ENCODE results near the gene RRP8.

Gene RRP8

DNA sequence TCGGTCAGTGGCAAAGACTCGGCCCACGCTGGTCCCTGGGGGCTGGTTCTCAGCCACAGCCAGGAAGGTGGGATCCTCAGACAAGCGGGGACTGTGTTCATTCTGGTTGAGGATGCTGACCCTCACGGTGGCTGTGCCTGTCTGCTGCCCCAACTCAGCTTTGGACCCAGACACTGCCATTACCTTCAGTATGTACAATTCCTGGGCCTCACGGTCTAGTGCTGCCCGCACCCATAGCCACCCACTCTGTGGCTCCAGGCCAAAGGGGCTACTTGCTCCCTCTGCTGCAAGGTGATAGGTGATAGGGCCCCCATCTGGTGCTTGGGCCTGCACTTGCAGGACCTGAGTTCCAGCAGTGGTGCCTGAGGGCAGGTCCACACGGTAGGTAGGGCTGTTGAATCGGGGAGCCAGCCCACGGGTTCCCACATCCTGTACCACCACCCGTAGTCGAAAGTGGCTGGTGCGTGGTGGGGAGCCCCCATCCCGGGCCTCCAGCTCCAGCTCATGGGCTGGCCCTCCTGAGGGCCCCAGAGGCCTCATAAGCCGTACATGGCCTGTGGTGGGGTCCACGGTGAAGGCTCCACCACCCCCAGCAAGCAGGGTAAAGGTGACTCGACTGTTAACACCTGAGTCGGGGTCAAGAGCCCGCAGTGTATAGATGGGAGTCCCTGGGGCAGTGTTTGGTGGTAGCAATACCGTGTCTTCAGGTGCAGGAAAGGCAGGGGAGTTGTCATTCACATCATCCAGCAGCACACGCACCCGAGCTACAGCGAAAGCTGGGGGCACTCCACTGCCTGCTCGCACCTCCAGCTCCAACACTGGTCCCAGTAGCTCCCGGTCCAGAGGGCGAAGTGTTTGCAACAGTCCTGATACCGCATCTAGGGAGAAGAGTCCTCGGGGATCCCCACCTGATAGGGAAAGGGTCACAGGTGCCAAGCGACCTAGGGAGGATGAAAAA is 29.0 kb upstream of the RRP8 start:
- DNase-seq = no peak

DNA sequence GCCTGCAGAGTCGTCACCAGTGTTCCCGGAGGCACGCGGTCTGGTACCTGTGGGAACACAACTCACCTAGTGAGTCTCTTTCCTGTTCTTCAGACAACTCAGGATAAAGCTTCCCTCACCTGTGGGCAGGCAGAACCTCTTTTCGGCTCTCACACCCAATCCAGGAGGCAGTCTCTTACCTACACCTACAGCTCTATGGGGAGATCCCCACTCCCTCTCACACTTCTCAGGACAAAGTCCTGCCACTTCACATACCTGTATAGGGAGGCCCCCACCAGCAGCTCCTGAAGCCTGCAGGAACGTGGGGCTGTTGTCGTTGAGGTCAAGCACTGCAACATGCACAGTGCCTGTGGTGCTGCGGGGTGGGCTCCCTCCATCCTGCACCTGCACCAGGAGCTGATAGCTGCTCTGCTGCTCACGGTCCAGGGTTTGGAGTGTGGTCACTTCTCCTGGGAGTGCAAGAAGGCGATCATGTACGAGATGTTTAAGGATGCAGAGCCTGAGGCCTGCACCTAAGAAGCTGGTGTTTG is 28.0 kb upstream of the RRP8 start:
- no peak for DNase-seq

DNA sequence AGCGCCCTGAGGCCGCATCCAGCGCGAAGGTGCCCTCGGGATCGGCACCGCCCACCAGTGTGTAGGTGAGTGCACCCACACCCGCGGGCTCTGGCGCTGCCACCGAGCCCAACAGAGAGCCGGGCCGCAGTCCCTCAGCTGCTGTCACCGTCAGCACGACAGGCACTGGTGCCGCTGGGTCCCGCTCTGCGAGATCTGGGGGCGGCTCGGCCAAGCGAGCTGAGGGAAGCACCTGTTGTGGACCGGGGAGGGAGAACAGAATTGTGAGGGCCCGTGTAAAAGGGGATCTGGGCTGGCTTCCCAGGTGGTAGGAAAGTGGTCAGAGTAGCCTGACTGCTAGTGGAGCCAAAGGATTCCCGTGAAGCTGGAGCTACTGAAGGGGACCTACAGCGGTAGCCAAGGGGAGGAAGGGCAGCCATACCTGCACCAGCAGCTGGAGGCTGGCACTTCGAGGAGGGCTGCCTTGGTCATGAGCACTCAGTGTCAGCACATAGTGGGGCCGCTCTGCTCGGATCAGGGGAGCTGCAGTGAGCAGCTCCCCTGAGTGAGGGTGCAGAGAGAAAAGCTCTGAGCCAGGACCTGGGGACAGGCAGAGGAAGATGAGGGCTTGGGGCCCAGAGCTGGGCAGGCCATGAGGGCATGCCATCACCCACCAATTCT is 27.3 kb upstream of the RRP8 start:
- no peak for DNase-seq

DNA sequence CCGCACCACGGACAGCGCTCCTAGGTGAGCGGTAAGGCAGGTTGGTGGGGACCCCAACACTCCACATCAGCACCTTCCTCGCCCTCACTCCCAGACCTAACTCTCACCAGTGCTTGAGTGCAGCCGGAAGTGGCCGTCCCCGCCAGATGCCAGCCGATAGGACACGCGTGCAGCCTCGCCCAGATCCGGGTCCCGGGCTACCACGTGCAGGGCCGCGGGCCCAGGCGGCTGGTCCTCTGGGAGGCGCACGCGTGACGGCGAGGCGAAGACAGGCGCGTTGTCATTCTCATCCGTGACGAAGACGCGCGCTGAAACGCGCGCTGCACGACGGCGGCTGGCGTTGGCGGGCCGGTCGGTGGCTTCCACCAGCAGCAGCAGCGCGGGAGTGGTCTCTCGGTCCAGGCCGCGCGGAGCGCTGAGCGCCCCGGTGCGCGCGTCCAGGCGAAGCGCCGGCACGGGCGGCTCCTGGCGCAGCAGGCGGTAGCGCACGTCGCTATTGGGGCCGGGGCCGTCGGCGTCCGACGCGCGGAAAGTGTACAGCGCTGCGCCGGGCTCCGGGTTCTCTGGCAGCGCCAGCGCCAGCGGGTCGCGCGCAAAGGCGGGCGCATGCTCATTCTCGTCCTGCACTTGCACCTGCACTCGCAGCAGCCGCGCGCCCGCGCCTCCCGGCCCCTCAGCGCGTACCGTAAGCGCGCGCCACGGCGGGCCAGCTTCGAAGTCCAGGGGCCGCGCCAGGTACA is 26.6 kb upstream of the RRP8 start:
- no peak for DNase-seq

DNA sequence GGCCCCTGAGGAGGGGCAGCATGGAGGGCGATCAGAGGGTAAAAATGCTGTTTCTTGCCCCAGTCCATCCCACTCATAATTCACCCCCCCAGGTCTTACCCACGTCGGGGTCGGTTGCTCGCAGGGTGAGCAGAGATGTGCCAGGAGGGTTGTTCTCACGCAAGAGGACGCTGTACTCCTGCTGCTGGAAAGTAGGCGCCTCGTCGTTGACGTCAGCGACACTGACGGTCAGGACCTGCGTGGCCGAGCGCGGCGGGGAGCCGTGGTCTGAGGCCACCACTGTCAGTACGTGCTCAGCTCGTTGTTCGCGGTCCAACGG is 26.1 kb upstream of the RRP8 start:
- DNase-seq = no peak

DNA sequence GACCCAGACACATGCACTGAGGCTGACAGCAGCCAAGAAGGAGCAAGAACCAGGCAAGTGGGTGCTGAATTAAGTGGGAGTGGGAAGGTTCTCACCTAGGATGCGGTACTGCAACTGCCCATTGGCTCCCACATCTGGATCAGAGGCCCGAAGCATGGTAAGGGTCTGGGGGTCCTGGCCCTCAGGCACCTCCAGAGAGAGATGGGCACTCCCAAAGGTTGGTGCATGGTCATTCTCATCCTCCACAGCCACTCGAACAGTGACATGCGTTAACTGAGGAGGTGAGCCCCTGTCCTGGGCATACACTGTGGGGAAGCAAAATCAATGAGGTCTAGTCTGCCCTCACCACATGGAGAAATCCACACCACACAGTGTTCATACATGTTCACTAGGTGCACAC is 25.1 kb upstream of the RRP8 start:
- no peak for DNase-seq

DNA sequence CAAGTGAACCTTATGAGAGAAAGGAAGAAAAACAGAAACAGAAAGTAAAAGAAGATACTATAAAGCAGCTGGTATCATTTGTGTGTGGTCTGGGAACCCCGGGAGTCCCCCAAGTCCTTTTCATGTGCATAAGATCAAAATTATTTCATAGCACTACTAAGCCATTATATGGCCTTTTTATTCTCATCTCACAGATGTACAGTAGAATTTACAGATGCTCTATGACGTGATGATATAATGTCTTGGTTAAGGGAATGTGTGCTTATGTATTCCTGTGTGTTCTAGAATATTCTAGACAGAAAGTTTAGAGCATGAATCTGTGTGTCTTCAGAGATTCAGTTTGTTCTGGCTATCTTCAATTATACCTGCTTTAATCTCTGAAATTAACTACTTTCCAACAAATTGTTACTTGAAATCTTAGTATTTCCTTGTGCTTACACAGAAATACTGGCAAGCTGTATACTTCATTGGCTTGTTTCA is 24.4 kb upstream of the RRP8 start:
- no peak for DNase-seq

DNA sequence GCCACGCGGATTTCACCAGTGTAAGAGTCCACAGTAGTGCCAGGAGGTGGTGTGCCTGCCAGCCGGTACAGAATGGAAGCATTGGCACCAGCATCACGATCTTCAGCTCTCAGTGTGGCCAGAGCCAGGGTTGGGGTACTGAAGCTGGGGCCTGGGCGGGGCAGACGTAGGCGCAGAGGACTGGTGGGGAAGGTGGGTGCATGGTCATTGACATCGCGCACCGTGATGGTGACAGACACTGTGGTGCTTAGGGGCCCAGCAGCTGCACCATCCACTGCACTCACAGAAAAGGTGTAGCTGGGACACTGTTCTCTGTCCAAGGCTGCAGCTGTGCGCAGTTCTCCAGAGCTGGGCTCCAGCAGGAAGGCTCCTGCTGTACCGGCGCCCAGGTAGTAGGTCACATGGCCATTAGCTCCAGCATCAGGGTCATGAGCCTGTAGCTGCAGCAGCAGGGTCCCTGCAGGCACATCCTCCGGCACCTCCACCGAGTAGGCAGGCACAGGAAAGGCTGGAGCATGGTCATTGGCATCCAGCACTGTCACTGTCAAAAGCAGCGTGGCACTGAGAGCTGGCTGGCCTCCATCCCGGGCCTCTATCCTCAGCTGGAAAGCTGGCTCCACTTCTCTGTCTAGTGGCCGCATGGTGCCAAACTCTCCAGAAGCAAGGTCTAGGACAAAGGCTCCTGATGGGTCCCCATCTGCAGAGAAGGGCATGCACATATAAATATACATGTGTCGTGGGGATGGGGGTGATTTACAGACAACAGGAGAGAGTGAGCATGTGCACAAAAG is 23.8 kb upstream of the RRP8 start:
- DNase-seq = no peak

DNA sequence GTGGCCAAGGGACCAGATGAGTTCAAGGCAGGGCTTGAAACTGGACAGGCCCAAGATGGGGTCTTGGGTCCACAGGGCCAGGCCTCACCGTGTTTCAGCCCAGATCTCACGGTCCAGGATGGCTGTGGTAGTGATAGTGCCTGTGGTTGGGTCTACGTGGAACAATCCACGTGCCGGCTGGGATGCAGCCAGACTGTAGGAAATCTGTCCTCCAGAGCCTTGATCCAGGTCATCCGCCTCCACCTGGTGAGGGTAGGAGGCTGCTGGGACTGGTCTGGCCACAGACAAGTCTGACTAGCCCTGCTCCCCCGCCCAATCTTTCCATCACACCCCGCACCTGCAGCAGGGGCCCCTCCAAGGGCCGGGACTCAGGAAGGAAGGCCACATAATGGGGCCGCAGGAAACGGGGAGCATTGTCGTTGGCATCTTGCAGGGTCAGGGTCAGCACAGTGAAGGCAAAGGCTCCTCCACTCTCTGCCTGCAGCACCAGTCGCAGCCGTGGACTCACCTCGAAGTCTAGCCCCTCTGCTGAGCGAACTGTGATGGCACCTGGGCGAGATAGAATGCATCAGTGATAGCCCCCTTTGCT is 22.5 kb upstream of the RRP8 start:
- no peak for DNase-seq

DNA sequence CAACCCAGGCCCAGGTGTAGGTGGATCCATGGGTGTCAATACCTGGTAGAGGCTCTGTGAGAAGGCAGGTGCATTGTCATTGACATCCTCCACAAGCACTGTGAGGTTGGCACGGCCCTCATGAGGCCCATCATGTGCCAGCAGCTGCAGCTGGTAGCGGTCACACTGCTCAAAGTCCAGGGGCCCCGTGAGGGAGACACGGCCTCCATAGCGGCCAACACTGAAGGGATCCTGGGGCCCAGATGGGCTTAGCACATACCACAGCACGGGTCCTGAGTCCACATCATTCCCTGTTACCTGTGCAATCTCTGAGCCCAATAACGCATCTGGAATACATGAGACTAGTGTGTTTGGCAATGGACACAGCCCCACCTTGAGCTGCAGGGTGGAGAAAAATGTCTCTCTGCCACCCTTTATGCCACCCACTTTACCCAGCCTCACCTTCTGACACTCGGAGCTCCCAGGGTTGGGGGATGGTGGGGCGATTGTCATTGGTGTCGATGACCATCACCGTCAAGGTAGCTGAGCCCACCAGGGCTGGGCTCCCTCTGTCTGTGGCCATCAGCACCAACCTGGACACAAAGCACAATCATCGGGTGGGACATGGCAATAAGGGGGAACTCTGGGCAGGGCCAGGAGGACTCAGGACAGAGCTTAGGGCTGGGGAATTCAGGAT is 21.9 kb upstream of the RRP8 start:
- DNase-seq = no peak

DNA sequence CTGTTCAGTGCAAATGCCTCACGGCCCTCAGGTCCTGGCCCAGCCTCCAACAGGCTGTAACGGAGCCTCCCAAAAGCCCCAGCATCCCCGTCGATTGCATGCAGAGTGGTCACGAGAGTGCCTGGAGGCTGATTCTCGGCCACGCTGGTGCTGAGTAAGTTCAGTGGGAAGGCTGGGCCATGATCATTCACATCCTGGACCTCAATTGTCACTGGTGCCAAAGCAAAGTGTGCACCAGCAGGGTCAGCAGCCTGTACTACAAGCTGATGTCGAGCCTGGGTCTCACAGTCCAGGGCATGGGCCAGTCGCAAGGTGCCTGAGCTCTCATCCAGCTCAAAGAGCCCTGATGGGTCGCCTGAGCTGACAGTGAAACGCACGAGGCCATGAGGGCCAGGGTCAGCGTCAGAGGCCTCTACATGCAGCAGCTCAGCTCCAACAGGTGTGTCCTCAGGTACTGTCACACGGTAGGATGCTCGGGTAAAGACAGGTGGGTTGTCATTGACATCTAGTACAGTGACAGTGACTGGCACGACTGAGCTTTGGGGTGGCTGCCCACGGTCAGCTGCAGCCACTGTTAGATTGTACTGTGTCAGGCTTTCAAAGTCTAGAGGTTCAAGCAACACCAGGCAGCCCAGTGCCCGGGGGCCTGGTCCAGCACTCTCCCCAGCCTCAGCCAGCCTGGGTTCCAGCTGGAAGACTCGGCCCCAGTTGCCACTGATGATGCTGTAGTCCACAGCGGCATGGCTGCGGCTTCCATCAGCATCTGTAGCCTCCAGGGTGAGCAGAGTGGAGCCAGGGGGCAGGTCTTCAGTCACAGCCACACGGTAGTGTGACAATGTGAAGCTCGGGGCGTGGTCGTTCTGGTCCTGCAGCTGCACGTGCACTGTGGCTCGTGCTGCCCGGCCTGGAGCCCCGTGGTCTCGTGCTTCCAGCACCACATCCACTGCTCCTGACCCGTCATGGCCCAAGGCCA is 20.3 kb upstream of the RRP8 start:
- no peak for DNase-seq

DNA sequence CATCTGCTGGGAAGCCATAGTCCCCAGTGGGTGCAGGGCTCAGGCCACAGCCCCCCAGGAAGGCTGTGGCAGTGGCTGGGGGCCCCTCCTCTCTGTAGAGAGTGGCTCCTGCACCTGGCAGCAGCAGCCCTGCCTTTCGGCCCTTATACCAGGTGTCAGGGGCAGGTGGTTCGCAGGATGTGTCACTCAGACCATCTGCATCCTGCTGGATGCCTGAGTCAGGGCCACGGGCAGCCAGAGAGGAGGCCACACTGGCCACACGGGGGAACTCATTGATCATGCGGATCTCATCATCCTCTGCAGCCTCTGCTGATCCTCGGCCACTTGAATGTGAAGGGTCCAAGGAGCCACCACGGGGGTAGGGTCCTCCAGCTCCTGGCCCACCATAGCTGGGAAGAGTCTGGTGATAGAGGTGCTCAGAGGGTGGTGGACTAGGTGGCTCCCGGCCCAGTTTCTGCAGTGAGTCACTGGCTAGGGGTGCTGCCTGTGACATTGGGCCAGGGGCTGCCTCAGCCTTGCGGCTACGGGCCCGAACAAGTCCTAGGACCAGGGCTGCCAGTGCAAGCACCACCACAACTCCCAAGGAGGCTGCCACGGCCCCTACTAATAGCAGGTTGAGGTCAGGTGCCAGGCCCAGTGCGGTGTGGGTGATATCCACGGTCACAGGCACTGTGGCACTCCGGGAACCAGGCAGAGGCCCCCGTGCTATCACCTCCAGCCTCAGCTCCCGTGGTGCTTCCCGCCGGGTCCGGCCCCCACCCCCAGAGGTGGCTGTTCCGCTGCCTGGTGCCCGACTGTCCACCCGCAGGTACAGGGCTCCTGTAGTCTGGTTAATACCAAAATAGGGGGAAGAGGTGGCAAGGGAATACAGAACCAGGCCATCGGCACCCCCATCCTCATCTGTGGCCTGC is 19.1 kb upstream of the RRP8 start:
- DNase-seq = no peak

DNA sequence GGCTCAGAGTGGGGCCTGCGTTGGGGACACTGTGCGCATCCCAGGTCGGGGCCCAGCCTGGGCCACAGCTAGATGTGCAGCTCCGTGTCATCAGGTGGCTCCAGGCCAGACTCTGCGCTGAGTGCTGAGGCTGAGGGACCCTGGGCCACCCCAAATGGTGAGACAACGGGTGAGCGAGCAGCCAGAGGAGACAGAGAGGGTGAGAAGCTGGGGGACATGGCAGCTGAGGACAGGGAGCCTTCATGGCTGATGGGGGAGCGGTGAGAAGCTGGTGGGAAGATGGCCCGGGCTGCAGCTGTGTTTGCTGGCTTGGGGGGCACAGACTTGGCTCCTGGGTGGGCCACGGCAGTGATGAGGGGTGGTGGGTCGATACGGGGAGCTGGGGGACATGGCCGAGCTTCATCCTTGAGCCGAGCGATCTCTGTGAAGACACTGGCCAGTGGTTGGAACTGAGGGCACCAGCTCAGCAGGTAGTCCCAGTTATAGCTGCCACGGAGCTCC is 18.3 kb upstream of the RRP8 start:
- no peak for DNase-seq

DNA sequence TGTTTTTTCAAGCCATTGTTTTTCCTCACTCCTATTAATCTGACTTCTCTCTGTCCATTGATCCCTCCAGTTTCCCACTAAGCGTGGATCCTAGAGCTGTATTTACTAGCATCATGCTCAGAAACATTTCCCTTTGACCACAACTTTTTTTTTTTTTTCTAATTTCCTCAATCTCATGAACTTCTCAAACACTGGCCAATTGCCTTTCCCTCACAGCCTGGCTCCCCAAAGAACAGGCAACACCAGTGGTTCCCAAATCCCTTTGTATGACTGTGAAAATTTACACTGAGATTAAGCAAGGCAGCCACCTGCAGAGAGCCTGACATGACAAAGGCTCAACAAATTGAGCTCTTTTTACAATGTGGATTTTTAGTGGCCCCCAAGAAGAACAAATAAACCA is 17.2 kb upstream of the RRP8 start:
- DNase-seq = no peak

DNA sequence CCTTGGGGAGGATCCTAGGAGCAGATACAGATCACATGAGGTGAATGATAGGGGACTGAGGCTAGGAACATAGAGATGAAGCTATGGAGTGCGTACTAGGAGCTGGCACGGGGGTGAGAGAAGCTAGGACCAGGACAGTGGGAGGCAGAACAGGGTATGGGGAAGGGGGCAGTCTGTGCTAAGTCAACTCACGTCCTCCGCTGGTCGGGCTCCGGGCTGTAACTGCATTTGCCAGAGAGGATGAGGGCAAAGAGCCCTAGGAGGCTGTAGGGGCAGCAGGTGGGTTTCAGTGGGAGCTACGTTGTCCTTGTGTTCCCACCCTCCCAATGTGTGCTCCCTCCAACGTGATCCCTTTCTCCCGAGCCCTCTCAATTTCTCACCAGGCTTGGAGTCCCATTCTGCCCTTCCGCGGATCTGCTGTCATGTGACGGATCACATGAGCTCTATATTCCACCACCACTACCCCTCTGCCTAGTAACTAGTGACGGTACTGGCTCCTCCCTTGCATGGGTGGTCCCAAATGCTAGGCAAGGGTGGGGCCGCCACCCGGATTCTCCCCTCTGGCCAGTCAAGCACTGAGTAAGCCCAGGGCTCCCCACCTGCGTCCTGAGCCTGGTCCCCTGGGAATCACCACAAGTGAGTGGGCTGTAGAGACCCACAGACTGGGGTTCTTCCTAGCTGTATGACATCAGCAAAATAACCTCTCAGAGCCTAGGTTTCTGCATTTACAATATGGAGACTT is 15.8 kb upstream of the RRP8 start, which contains the start of gene TPP1:
TSS of gene TPP1 (minus strand) at position 419 of the 742 bp plus-strand sequence. CDS start at position 397, 22 bp downstream.
- DNase-seq = peak; percentile 94

DNA sequence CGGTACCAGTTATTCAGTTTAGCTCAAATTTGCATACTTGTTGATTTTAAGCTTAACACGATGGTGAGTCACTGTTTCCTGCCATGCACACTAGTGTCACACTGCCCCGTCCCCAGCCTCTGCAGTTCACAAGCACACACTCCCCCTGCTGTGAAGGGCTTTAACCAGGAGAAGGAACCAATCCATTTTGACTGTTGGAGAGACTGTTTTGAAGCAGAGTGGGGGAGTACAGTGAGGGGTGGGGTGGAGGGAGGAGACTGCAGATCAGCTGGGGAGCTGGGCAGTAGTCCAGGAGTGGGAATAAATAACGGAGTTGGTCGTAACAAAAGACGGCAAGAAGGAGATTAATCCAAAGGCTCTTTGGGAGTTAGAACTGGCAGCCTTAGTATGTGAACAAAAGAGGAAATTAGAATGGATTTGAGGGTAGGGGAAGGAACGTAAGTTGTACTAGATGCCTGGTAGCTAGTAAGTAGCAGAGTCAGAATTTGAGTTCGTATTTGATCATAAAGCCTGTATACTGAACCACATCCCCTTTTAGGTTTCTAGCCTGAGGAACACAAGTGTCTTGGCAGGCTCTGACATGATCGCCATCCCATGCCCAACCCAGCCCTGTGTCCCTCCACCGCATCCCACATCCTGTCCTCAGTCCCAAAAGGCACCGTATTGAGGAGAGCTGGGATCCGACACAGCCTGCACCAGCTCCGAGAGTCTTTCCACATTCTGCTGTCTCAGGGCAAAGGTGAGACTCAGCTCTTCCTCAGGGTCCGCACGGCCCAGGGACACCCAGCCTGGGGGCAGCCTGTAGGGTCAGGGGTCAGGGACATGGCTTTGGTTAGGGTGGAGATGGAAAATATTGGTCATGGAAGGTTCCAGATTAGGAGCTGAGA is 14.9 kb upstream of the RRP8 start:
- peak; percentile 85 for DNase-seq

DNA sequence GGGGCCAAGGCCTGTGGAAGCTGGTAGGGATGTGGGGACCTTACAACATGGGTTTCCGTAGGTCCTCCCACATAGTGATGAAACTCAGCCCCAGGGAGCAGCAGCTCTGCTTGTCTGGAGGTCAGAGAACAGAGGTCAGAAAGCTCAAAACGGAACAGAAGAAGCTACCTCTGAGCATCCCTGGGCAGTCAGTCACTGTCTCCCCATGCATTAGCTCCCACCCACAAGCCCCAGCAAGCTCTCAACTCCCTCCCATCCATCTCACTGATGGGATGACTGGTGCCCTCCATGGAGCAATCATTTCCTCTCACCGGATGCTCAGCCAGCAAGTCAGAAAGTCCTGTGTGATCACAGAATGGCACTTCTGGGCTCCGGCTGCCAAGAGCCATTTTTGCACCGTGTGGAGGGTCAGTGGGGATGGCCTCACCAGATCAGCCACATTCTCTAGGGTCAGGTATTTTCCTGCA is 13.9 kb upstream of the RRP8 start:
- no peak for DNase-seq
